HEK293 (cell line): Measurements from ENCODE around the gene FAM20B.

Experiments used
- CTCF ChIA-PET: fragments of 350-600 bp; formaldehyde crosslinking; extraction: SDS; loops from one replicate; lab custom pipeline; 2021; ENCODE audit warnings: antibody characterized with exemption; lab: Yijun Ruan, JAX
- POLR2A ChIA-PET: fragments of 300-600 bp; formaldehyde crosslinking; extraction: SDS; loops from one replicate; lab custom pipeline; 2020; ENCODE audit warnings: antibody characterized with exemption, inconsistent platforms; lab: Yijun Ruan, JAX
- H3K27ac ChIP-seq: fragments of 200-500 bp; sonication (Bioruptor generic); 2 replicates; pipeline ENCODE4 v1.5.1; 2014; ENCODE audit warnings: low read depth, low read length, control low read depth, inconsistent platforms; ENCODE audit errors: extremely low read depth
- H3K36me3 ChIP-seq, 2 experiments: fragments of 200-500 bp in 1 of 2; sonication (Bioruptor generic) in 1 of 2; 1 replicate in 1 of 2; 2 replicates in 1 of 2; pipeline ENCODE4 v1.5.1; 2014 to 2017; ENCODE audit warnings: inconsistent platforms in 2 of 2, low read length in 2 of 2; ENCODE audit not compliant: control insufficient read depth in 2 of 2, insufficient read depth in 1 of 2
- H3K4me1 ChIP-seq: fragments of 200-500 bp; sonication (Bioruptor generic); 2 replicates; pipeline ENCODE4 v1.5.1; 2014; ENCODE audit warnings: mild to moderate bottlenecking, low read length, inconsistent platforms; ENCODE audit not compliant: control insufficient read depth, insufficient read depth
- H3K4me3 ChIP-seq: 2 replicates; pipeline ENCODE4 v1.5.1; 2011; ENCODE audit warnings: low read depth, mild to moderate bottlenecking, control low read depth, low read length, moderate library complexity
- H3K9me3 ChIP-seq: fragments of 200-500 bp; sonication (Bioruptor generic); 2 replicates; pipeline ENCODE4 v1.5.1; 2014; ENCODE audit warnings: low read depth, low read length, inconsistent platforms; ENCODE audit not compliant: control insufficient read depth, insufficient read depth
- CTCF ChIP-seq: fragments of 450-650 bp; formaldehyde crosslinking; IDR thresholded peaks from 2 replicates; pipeline ENCODE4 v1.5.1; 2016; ENCODE audit warnings: missing biosample characterization, missing genetic modification characterization
- EGR2 ChIP-seq: fragments of 450-650 bp; formaldehyde crosslinking; IDR thresholded peaks from 2 replicates; pipeline ENCODE4 v1.5.1; 2016; ENCODE audit warnings: low read depth, missing biosample characterization, missing genetic modification characterization
- ELK4 ChIP-seq: IDR thresholded peaks from 2 replicates; pipeline ENCODE4 v1.6.1; 2011; ENCODE audit warnings: mild to moderate bottlenecking, low read depth, low read length, borderline replicate concordance
- GLI2 ChIP-seq: fragments of 450-650 bp; formaldehyde crosslinking; IDR thresholded peaks from 2 replicates; pipeline ENCODE4; 2017; ENCODE audit warnings: missing biosample characterization, missing genetic modification characterization, low read depth, borderline replicate concordance
- KLF17 ChIP-seq: fragments of 450-650 bp; formaldehyde crosslinking; IDR thresholded peaks from 2 replicates; pipeline ENCODE4 v1.5.1; 2016; ENCODE audit warnings: missing biosample characterization, missing genetic modification characterization
- PRDM4 ChIP-seq: fragments of 450-650 bp; formaldehyde crosslinking; IDR thresholded peaks from 2 replicates; pipeline ENCODE4 v1.5.1; 2017; ENCODE audit warnings: missing biosample characterization, missing genetic modification characterization
- SCRT2 ChIP-seq: fragments of 450-650 bp; formaldehyde crosslinking; IDR thresholded peaks from 2 replicates; pipeline ENCODE4 v1.5.1; 2016; ENCODE audit warnings: missing biosample characterization, missing genetic modification characterization
- TSHZ1 ChIP-seq: fragments of 450-650 bp; formaldehyde crosslinking; IDR thresholded peaks from 2 replicates; pipeline ENCODE4 v1.5.1; 2016; ENCODE audit warnings: missing biosample characterization, missing genetic modification characterization, borderline replicate concordance
- ZNF184 ChIP-seq: fragments of 450-650 bp; IDR thresholded peaks from 2 replicates; pipeline ENCODE4 v1.5.1; 2018; ENCODE audit warnings: missing biosample characterization, mild to moderate bottlenecking, missing genetic modification characterization
- ZNF248 ChIP-seq: fragments of 450-650 bp; formaldehyde crosslinking; IDR thresholded peaks from 2 replicates; pipeline ENCODE4 v1.5.1; 2017; ENCODE audit warnings: missing biosample characterization, missing genetic modification characterization
- ZNF274 ChIP-seq, 2 experiments: fragments of 200-500 bp in 1 of 2; fragments of 450-650 bp in 1 of 2; sonication (Bioruptor generic) in 1 of 2; formaldehyde crosslinking in 1 of 2; IDR thresholded peaks; 2 replicates each; pipeline versions ENCODE4 v1.5.1 to v1.6.1; 2014 to 2016; ENCODE audit warnings: borderline replicate concordance in 1 of 2, inconsistent platforms in 1 of 2, low read length in 1 of 2, missing biosample characterization in 1 of 2, missing genetic modification characterization in 1 of 2
- ZNF280D ChIP-seq: fragments of 450-650 bp; formaldehyde crosslinking; IDR thresholded peaks from 2 replicates; pipeline ENCODE4 v1.5.1; 2016; ENCODE audit warnings: missing biosample characterization, missing genetic modification characterization
- ZNF311 ChIP-seq: fragments of 450-650 bp; formaldehyde crosslinking; IDR thresholded peaks from 2 replicates; pipeline ENCODE4 v1.5.1; 2017; ENCODE audit warnings: missing biosample characterization, missing genetic modification characterization, borderline replicate concordance
- ZNF324 ChIP-seq: fragments of 450-650 bp; formaldehyde crosslinking; IDR thresholded peaks from 2 replicates; pipeline ENCODE4 v1.5.1; 2016; ENCODE audit warnings: missing biosample characterization, missing genetic modification characterization
- ZNF341 ChIP-seq: fragments of 450-650 bp; formaldehyde crosslinking; IDR thresholded peaks from 2 replicates; pipeline ENCODE4; 2016; ENCODE audit warnings: low read depth, missing biosample characterization, missing genetic modification characterization
- ZNF416 ChIP-seq: fragments of 450-650 bp; formaldehyde crosslinking; IDR thresholded peaks from 2 replicates; pipeline ENCODE4 v1.5.1; 2016; ENCODE audit warnings: missing biosample characterization, missing genetic modification characterization
- ZNF473 ChIP-seq: fragments of 450-650 bp; formaldehyde crosslinking; IDR thresholded peaks from 2 replicates; pipeline ENCODE4 v1.5.1; 2017; ENCODE audit warnings: missing biosample characterization, missing genetic modification characterization
- ZNF704 ChIP-seq: fragments of 450-650 bp; formaldehyde crosslinking; IDR thresholded peaks from 2 replicates; pipeline ENCODE4 v1.5.1; 2016; ENCODE audit warnings: missing biosample characterization, missing genetic modification characterization
- ZNF76 ChIP-seq: fragments of 450-650 bp; formaldehyde crosslinking; IDR thresholded peaks from 2 replicates; pipeline ENCODE4; 2016; ENCODE audit warnings: low read depth, missing biosample characterization, missing genetic modification characterization, borderline replicate concordance
- ZNF768 ChIP-seq: fragments of 450-650 bp; formaldehyde crosslinking; IDR thresholded peaks from 2 replicates; pipeline ENCODE4 v1.5.1; 2018; ENCODE audit warnings: missing biosample characterization, mild to moderate bottlenecking, missing genetic modification characterization
- TF ChIP-seq, protein P1 (sequence below): fragments of 450-650 bp; formaldehyde crosslinking; IDR thresholded peaks from 2 replicates; pipeline ENCODE4 v1.5.1; 2016; ENCODE audit warnings: missing biosample characterization, missing genetic modification characterization

FAM20B gene

DNA sequence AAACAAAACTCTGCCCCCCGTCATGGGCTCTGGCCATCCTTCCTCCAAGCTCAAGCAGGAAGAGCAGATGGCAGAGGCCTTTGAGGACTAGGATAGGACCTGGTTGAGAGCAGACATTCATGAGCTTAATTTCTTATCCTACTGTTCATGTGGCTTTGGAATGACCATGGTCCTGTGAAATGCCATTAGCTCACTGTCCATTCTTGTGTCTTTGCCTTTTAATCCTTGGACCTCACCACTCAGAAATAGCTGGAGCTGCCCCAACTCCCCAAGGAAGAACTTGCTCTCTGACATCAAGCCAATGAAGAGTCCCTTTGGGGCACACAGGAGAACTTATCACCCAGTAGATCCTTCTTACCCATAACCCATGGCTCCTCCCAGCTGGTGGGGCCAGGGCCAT, 11.6 kb upstream of the FAM20B start (continued):
- TF ChIP-seq CTCF (tag by site-specific recombination) (no peak), ZNF311 (no peak), KLF17 (tag by site-specific recombination) (no peak), ZNF76 (no peak), EGR2 (tag by site-specific recombination) (no peak), ZNF768 (tag by site-specific recombination) (no peak), ZNF341 (no peak), TSHZ1 (tag by site-specific recombination) (no peak)

DNA sequence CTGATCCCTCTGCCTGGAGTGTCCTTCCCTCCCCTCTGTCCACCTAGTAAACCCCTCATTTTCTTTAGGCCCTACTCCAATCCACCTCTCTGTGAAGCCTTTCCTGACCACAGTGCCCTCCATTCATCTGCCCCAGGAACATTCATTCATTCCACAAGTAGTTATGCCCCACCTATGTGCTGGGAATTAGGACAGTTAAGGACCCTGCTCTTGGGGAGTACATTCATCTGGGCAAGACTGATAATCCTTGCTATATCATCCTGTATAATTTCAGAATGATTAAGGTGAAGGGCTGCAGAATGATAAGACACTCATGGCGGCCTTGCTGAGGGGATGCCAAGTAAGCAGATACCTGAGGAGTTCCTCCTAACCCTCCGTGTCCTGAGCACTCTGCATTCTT, 10.3 kb upstream of the FAM20B start:
- H3K36me3 ChIP-seq = no peaks in the 10 kb centered on the region
- H3K4me1 ChIP-seq = peaks cover 7% of the 10 kb centered on the region
- POLR2A ChIA-PET = no interaction called here
- H3K9me3 ChIP-seq = no peaks in the 10 kb centered on the region
- CTCF ChIA-PET = no interaction called here
- H3K4me3 ChIP-seq = no peak overlapping the region
- no peak overlapping the region for H3K27ac ChIP-seq
- no peak for TF ChIP-seq PRDM4 (tag by site-specific recombination)
- TF ChIP-seq GLI2 (tag by site-specific recombination) = no peak
- TF ChIP-seq ZNF416 (tag by site-specific recombination) = no peak
- TF ChIP-seq ZNF280D = no peak
- TF ChIP-seq, protein P1, sequence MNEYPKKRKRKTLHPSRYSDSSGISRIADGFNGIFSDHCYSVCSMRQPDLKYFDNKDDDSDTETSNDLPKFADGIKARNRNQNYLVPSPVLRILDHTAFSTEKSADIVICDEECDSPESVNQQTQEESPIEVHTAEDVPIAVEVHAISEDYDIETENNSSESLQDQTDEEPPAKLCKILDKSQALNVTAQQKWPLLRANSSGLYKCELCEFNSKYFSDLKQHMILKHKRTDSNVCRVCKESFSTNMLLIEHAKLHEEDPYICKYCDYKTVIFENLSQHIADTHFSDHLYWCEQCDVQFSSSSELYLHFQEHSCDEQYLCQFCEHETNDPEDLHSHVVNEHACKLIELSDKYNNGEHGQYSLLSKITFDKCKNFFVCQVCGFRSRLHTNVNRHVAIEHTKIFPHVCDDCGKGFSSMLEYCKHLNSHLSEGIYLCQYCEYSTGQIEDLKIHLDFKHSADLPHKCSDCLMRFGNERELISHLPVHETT = no peak
- TF ChIP-seq ZNF324 (tag by site-specific recombination) = no peak
- no peak for TF ChIP-seq ZNF274 (IDR thresholded peaks at IDR 0.05; ENCODE audit: low read length)
- TF ChIP-seq ZNF274 (tag by site-specific recombination; IDR thresholded peaks at IDR 0.05; ENCODE audit: borderline replicate concordance) = no peak
- TF ChIP-seq ELK4 = no peak
- TF ChIP-seq ZNF473 (tag by site-specific recombination) = no peak
- TF ChIP-seq ZNF184 (tag by site-specific recombination) = no peak
- TF ChIP-seq SCRT2 (tag by site-specific recombination) = no peak
- TF ChIP-seq ZNF704 (tag by site-specific recombination) = no peak
- TF ChIP-seq ZNF248 (tag by site-specific recombination) = no peak
